ENCODE measurements around the gene EFR3B.

EFR3B gene

GRCh38 chr2:25085761-25086560 lies 44.1 kb downstream of the EFR3B start:
- peaks cover 3% of the 10 kb centered on the region; the same call in 1 of the 2 replicates for H3K27me3 ChIP-seq (ENCODE audit: control insufficient read depth, low read length)
- no peak overlapping the region for H3K27ac ChIP-seq (ENCODE audit: low read depth, low read length)
- no peaks in the 10 kb centered on the region for H3K36me3 ChIP-seq (ENCODE audit: control insufficient read depth, low read length)
- H3K4me1 ChIP-seq (ENCODE audit: control insufficient read depth, low read length) = no peaks in the 10 kb centered on the region
- H4K20me1 ChIP-seq (ENCODE audit: control insufficient read depth, insufficient read depth, low read depth, low read length) = no peaks in the 10 kb centered on the region
- no peak overlapping the region for H3K4me3 ChIP-seq (ENCODE audit: low read length)
- no peaks in the 10 kb centered on the region for H3F3A ChIP-seq (ENCODE audit: control insufficient read depth, insufficient read depth)
- H3K4me2 ChIP-seq (ENCODE audit: low read length) = no peak overlapping the region
- TF ChIP-seq EZH2phosphoT487 (IDR thresholded peaks at IDR 0.05; ENCODE audit: borderline replicate concordance, low read length) (no peak), CTCF (IDR thresholded peaks at IDR 0.05; ENCODE audit: low read depth, low read length, poor library complexity, severe bottlenecking) (no peak)
- H3K9me2 ChIP-seq (replicated peaks; ENCODE audit: control insufficient read depth, low read length) = no peaks in the 10 kb centered on the region
- H3K79me2 ChIP-seq (ENCODE audit: control insufficient read depth, low read length) = no peaks in the 10 kb centered on the region
- no peaks in the 10 kb centered on the region for H3K9me3 ChIP-seq (ENCODE audit: control insufficient read depth, insufficient read depth, low read length)

GRCh38 chr2:25088817-25089516 lies 47.1 kb downstream of the EFR3B start:
- no peaks in the 10 kb centered on the region for H3K9me2 ChIP-seq (replicated peaks; ENCODE audit: control insufficient read depth, low read length)
- no peak overlapping the region for H3K4me2 ChIP-seq (ENCODE audit: low read length)
- no peaks in the 10 kb centered on the region for H3K27me3 ChIP-seq (ENCODE audit: control insufficient read depth, low read length)
- H3K4me3 ChIP-seq (ENCODE audit: low read length) = no peak overlapping the region
- H3K27ac ChIP-seq (ENCODE audit: low read depth, low read length) = no peak overlapping the region
- TF ChIP-seq CTCF (IDR thresholded peaks at IDR 0.05; ENCODE audit: low read depth, low read length, poor library complexity, severe bottlenecking) (no peak), EZH2phosphoT487 (IDR thresholded peaks at IDR 0.05; ENCODE audit: borderline replicate concordance, low read length) (no peak)
- H3K4me1 ChIP-seq (ENCODE audit: control insufficient read depth, low read length) = no peaks in the 10 kb centered on the region
- H3F3A ChIP-seq (ENCODE audit: control insufficient read depth, insufficient read depth) = no peaks in the 10 kb centered on the region
- no peaks in the 10 kb centered on the region for H3K79me2 ChIP-seq (ENCODE audit: control insufficient read depth, low read length)
- no peaks in the 10 kb centered on the region for H3K36me3 ChIP-seq (ENCODE audit: control insufficient read depth, low read length)
- no peaks in the 10 kb centered on the region for H3K9me3 ChIP-seq (ENCODE audit: control insufficient read depth, insufficient read depth, low read length)
- no peaks in the 10 kb centered on the region for H4K20me1 ChIP-seq (ENCODE audit: control insufficient read depth, insufficient read depth, low read depth, low read length)

GRCh38 chr2:25089605-25090315 lies 47.9 kb downstream of the EFR3B start:
- Histone ChIP-seq H3K4me1 (ENCODE audit: control insufficient read depth, low read length) (no peaks in the 10 kb centered on the region), H3F3A (ENCODE audit: control insufficient read depth, insufficient read depth) (no peaks in the 10 kb centered on the region), H3K9me3 (ENCODE audit: control insufficient read depth, insufficient read depth, low read length) (no peaks in the 10 kb centered on the region), H3K27ac (ENCODE audit: low read depth, low read length) (no peak overlapping the region), H3K27me3 (ENCODE audit: control insufficient read depth, low read length) (no peaks in the 10 kb centered on the region), H3K9me2 (replicated peaks; ENCODE audit: control insufficient read depth, low read length) (no peaks in the 10 kb centered on the region), H3K36me3 (ENCODE audit: control insufficient read depth, low read length) (no peaks in the 10 kb centered on the region), H3K4me2 (ENCODE audit: low read length) (no peak overlapping the region), H3K79me2 (ENCODE audit: control insufficient read depth, low read length) (no peaks in the 10 kb centered on the region), H4K20me1 (ENCODE audit: control insufficient read depth, insufficient read depth, low read depth, low read length) (no peaks in the 10 kb centered on the region), H3K4me3 (ENCODE audit: low read length) (no peak overlapping the region)
- no peak for TF ChIP-seq EZH2phosphoT487 (IDR thresholded peaks at IDR 0.05; ENCODE audit: borderline replicate concordance, low read length)
- TF ChIP-seq CTCF (IDR thresholded peaks at IDR 0.05; ENCODE audit: low read depth, low read length, poor library complexity, severe bottlenecking) = no peak
